Measurements from ENCODE around the gene MSI2.

DNA sequence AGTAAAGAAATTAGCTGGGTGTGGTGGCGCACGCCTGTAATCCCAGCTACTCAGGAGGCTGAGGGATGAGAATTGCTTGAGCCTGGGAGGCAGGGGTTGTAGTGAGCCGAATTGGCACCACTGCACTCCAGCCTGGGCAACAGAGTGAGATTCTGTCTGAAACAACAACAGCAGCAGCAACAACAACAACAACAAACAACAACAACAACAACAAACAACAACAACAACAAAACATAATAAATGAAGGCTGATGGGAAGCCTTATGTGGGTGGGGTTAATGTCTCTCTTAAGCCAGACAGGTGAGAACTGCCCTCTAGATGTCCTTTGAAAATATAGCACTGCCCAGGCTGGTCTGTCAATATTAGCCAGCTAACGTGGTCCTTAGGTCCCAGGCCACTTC, 107.3 kb downstream of the MSI2 start:
- no peak for TF ChIP-seq POLR2A (IDR thresholded peaks at IDR 0.05)
- TF ChIP-seq, protein P1, sequence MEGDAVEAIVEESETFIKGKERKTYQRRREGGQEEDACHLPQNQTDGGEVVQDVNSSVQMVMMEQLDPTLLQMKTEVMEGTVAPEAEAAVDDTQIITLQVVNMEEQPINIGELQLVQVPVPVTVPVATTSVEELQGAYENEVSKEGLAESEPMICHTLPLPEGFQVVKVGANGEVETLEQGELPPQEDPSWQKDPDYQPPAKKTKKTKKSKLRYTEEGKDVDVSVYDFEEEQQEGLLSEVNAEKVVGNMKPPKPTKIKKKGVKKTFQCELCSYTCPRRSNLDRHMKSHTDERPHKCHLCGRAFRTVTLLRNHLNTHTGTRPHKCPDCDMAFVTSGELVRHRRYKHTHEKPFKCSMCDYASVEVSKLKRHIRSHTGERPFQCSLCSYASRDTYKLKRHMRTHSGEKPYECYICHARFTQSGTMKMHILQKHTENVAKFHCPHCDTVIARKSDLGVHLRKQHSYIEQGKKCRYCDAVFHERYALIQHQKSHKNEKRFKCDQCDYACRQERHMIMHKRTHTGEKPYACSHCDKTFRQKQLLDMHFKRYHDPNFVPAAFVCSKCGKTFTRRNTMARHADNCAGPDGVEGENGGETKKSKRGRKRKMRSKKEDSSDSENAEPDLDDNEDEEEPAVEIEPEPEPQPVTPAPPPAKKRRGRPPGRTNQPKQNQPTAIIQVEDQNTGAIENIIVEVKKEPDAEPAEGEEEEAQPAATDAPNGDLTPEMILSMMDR (IDR thresholded peaks at IDR 0.05): no peak
